ENCODE data around the gene AFAP1L1.

- TF ChIP-seq EP300 (IDR thresholded peaks at IDR 0.05) (no peak), CTCF (IDR thresholded peaks at IDR 0.05) (no peak)
Observed at GRCh38 chr5:149333711-149334443, 62.2 kb downstream of the AFAP1L1 start.
